HCT116 (cell line): Measurements from ENCODE around the gene MAML1. TPM values are rescaled to one million over a fixed set of nuclear protein-coding genes. Genes with fewer than 3 reads are reported as not detected.

Experiments used
- ATAC-seq: fragments of 200-7000 bp; cut with Tn5 transposase; 2 replicates; pipeline ENCODE4 v1.9.1; 2020; ENCODE audit warnings: mild to moderate bottlenecking, moderate library complexity
- BruUV-seq: library from RNA; stranded (reverse); fragments of 400-500 nt; replicated peaks from 2 replicates; lab custom pipeline; 2021; lab: Mats Ljungman, UMichigan
- CTCF ChIA-PET: fragments of 300-600 bp; sonication (Branson Sonifier 250); formaldehyde crosslinking; loops from one replicate; lab custom pipeline; 2021; ENCODE audit warnings: antibody characterized with exemption; lab: Charles Lee
- POLR2A ChIA-PET: fragments of 300-600, 350-600 bp; sonication (Branson Sonifier 250); formaldehyde crosslinking; loops from one replicate; lab custom pipeline; 2021; ENCODE audit warnings: antibody characterized with exemption; lab: Charles Lee
- RAD21 ChIA-PET, 2 experiments: fragments of 300-600 bp; sonication (Branson Sonifier 250); formaldehyde crosslinking; loops; one replicate each; lab custom pipeline; 2023; ENCODE audit warnings: low total read pairs in 2 of 2; ENCODE audit not compliant: uncharacterized antibody in 2 of 2, unreplicated experiment in 2 of 2, low non-redundant PET in 1 of 2; lab: Charles Lee
- DNase-seq: peaks from one replicate; pipeline ENCODE4 v3.0.0-alpha.2; 2010; ENCODE audit warnings: low read depth, low spot score
- H2AFZ ChIP-seq: fragments of 200-600 bp; shearing (Covaris generic), sonication (generic); 2 replicates; pipeline ENCODE4 v1.6.1; 2017; ENCODE audit warnings: low read depth, mixed run types, mixed read lengths, antibody characterized with exemption, low read length; ENCODE audit not compliant: poor library complexity, severe bottlenecking
- H3K27ac ChIP-seq: 2 replicates; pipeline ENCODE4 v1.5.1; 2012; ENCODE audit warnings: low read depth, low read length
- H3K27me3 ChIP-seq: fragments of 200-600 bp; sonication (generic); 2 replicates; pipeline ENCODE4 v1.6.1; 2016; ENCODE audit warnings: mixed run types, low read length, mixed read lengths; ENCODE audit not compliant: insufficient read depth
- H3K36me3 ChIP-seq, 2 experiments: fragments of 200-500 bp in 1 of 2; fragments of 200-600 bp in 1 of 2; sonication (Bioruptor generic) in 1 of 2; sonication (generic) in 1 of 2; 2 replicates each; pipeline versions ENCODE4 v1.5.1 to v1.6.1; 2014 to 2016; ENCODE audit warnings: low read length in 2 of 2, inconsistent platforms in 1 of 2, mixed read lengths in 1 of 2, mixed run types in 1 of 2; ENCODE audit not compliant: insufficient read depth in 2 of 2, control insufficient read depth in 1 of 2
- H3K4me1 ChIP-seq, 2 experiments: fragments of 200-600 bp in 1 of 2; sonication (generic) in 1 of 2; 2 replicates each; pipeline versions ENCODE4 v1.5.1 to v1.6.1; 2012 to 2017; ENCODE audit warnings: low read length in 2 of 2, inconsistent platforms in 1 of 2, mild to moderate bottlenecking in 1 of 2, mixed read lengths in 1 of 2, mixed run types in 1 of 2, moderate library complexity in 1 of 2; ENCODE audit not compliant: insufficient read depth in 2 of 2, control insufficient read depth in 1 of 2
- H3K4me2 ChIP-seq: fragments of 200-600 bp; sonication (generic); 2 replicates; pipeline ENCODE4 v1.6.1; 2017; ENCODE audit warnings: mixed run types, low read length, mixed read lengths
- H3K4me3 ChIP-seq, 2 experiments: fragments of 200-600 bp in 1 of 2; sonication (generic) in 1 of 2; replicated peaks in 1 of 2; 2 replicates each; pipeline ENCODE4 v1.5.1; 2011 to 2016; ENCODE audit warnings: low read length in 2 of 2, control low read depth in 1 of 2, low read depth in 1 of 2, mild to moderate bottlenecking in 1 of 2, mixed read lengths in 1 of 2, mixed run types in 1 of 2
- H3K79me2 ChIP-seq: fragments of 200-600 bp; sonication (generic); 2 replicates; pipeline ENCODE4 v1.6.1; 2017; ENCODE audit warnings: mild to moderate bottlenecking, mixed run types, low read length, moderate library complexity, mixed read lengths; ENCODE audit not compliant: insufficient read depth
- H3K9ac ChIP-seq: fragments of 200-600 bp; sonication (generic); 2 replicates; pipeline ENCODE4 v1.6.1; 2016; ENCODE audit warnings: low read length, mixed read lengths
- H3K9me2 ChIP-seq: fragments of 200-600 bp; sonication (generic), shearing (Covaris generic); 2 replicates; pipeline ENCODE4 v1.6.1; 2017; ENCODE audit warnings: mixed run types, mild to moderate bottlenecking, moderate library complexity; ENCODE audit not compliant: insufficient read depth
- H3K9me3 ChIP-seq, 2 experiments: fragments of 200-500 bp in 1 of 2; fragments of 200-600 bp in 1 of 2; sonication (Bioruptor generic) in 1 of 2; sonication (generic) in 1 of 2; 2 replicates each; pipeline ENCODE4 v1.6.1; 2014 to 2017; ENCODE audit warnings: low read length in 2 of 2, mixed read lengths in 2 of 2, inconsistent platforms in 1 of 2, low read depth in 1 of 2, mild to moderate bottlenecking in 1 of 2, mixed run types in 1 of 2, moderate library complexity in 1 of 2; ENCODE audit not compliant: control insufficient read depth in 1 of 2, insufficient read depth in 1 of 2
- H4K20me1 ChIP-seq: fragments of 200-600 bp; sonication (generic), shearing (Covaris generic); 2 replicates; pipeline ENCODE4 v1.6.1; 2017; ENCODE audit warnings: mixed run types, mild to moderate bottlenecking, moderate library complexity; ENCODE audit not compliant: insufficient read depth
- EGR1 ChIP-seq: IDR thresholded peaks from 2 replicates; pipeline ENCODE4 v1.6.1; 2012; ENCODE audit warnings: low read depth
- ELF1 ChIP-seq: IDR thresholded peaks from 2 replicates; pipeline ENCODE4 v1.6.1; 2012; ENCODE audit warnings: low read depth, borderline replicate concordance
- EZH2 ChIP-seq: fragments of 200-600 bp; sonication (generic); IDR thresholded peaks from 2 replicates; pipeline ENCODE4 v1.6.1; 2017; ENCODE audit warnings: antibody characterized with exemption, mixed run types
- FOSL1 ChIP-seq: IDR thresholded peaks from 2 replicates; pipeline ENCODE4 v1.6.1; 2012; ENCODE audit warnings: low read depth
- JUND ChIP-seq: IDR thresholded peaks from 2 replicates; pipeline ENCODE4 v1.6.1; 2012
- POLR2A ChIP-seq: IDR thresholded peaks from 2 replicates; pipeline ENCODE4 v1.7.0; 2011; ENCODE audit warnings: borderline replicate concordance; ENCODE audit not compliant: insufficient read depth, insufficient read length; ENCODE audit errors: extremely low read depth
- POLR2AphosphoS5 ChIP-seq: IDR thresholded peaks from 2 replicates; pipeline ENCODE4 v1.6.1; 2011; ENCODE audit warnings: mild to moderate bottlenecking, low read depth, low read length, moderate library complexity
- RAD21 ChIP-seq: IDR thresholded peaks from 2 replicates; pipeline ENCODE4 v1.6.1; 2012; ENCODE audit warnings: low read depth, mild to moderate bottlenecking
- REST ChIP-seq: IDR thresholded peaks from 2 replicates; pipeline ENCODE4 v1.6.1; 2012; ENCODE audit warnings: low read depth
- SIN3A ChIP-seq: IDR thresholded peaks from 2 replicates; pipeline ENCODE4 v1.6.1; 2012; ENCODE audit warnings: low read depth
- SP1 ChIP-seq: IDR thresholded peaks from 2 replicates; pipeline ENCODE4 v1.6.1; 2012; ENCODE audit warnings: low read depth
- SRF ChIP-seq: IDR thresholded peaks from 2 replicates; pipeline ENCODE4 v1.6.1; 2012; ENCODE audit warnings: low read depth
- TCF7L2 ChIP-seq: IDR thresholded peaks from 2 replicates; pipeline ENCODE4 v1.7.0; 2011; ENCODE audit warnings: borderline replicate concordance, inconsistent platforms; ENCODE audit not compliant: insufficient read depth, insufficient read length; ENCODE audit errors: extremely low read depth
- YY1 ChIP-seq: IDR thresholded peaks from 2 replicates; pipeline ENCODE4 v1.6.1; 2011; ENCODE audit warnings: low read length, low read depth, moderate library complexity, mild to moderate bottlenecking; ENCODE audit not compliant: insufficient replicate concordance; ENCODE audit errors: extremely low read depth
- ZBTB33 ChIP-seq: IDR thresholded peaks from 2 replicates; pipeline ENCODE4 v1.6.1; 2011; ENCODE audit warnings: mild to moderate bottlenecking, low read length, moderate library complexity; ENCODE audit not compliant: insufficient replicate concordance; ENCODE audit errors: extremely low read depth
- ZNF274 ChIP-seq: fragments of 200-500 bp; sonication (Bioruptor generic); IDR thresholded peaks from 2 replicates; pipeline ENCODE4 v1.6.1; 2014; ENCODE audit warnings: mild to moderate bottlenecking, low read depth, low read length, inconsistent platforms
- intact Hi-C: fragments of 100-400 bp; cut with micrococcal nuclease; formaldehyde crosslinking; loops from 2 replicates; pipeline ENCODE4 v1.10.0; 2022
- total RNA-seq: library from RNA; stranded (reverse); gene quantifications from one replicate; pipeline ENCODE4 v1.2.1, GENCODE V29; 2021; ENCODE audit not compliant: unreplicated experiment
- TF ChIP-seq, protein P1 (sequence below): IDR thresholded peaks from 2 replicates; pipeline ENCODE4 v1.6.1; 2012
- TF ChIP-seq, protein P2 (sequence below): IDR thresholded peaks from 2 replicates; pipeline ENCODE4 v1.6.1; 2012

Gene MAML1
- total RNA-seq, 1 experiment from 2014 or later: 29.5 TPM

GRCh38 chr5:179806250-179807048 lies 73.8 kb downstream of the MAML1 start, which contains the start of gene MGAT4B:
MGAT4B (minus strand) TSS chr5:179806866; CDS start chr5:179806583, 283 bp downstream.
- peak within 1 kb of the TSS; percentile 99 for H3K4me2 ChIP-seq
- no peaks in the 10 kb centered on the region for H3K36me3 ChIP-seq
- CTCF ChIA-PET: interaction anchor here (0.8 kb wide), 1 partner anchor 11 kb away, joined by 3 read pairs; no protein-coding TSS in a partner anchor
- H3K79me2 ChIP-seq: peaks cover 50% of the 10 kb centered on the region
- BruUV-seq: no TSS peak
- no peaks in the 10 kb centered on the region for H4K20me1 ChIP-seq
- RAD21 ChIA-PET: interaction anchor here in 1 of 2 experiments (1.1 kb wide), 1 partner anchor 14 kb away, joined by 3 read pairs; the partner anchor contains the start of gene SQSTM1
- H3K27ac ChIP-seq: peak within 1 kb of the TSS; percentile 99
- H2AFZ ChIP-seq: no peak within 1 kb of the TSS
- POLR2A ChIA-PET: interaction anchor here (0.6 to 2.8 kb wide), 4 partner anchors 9 to 886 kb away, joined by 3 to 9 read pairs (median 6); partner anchors contain the start of gene SQSTM1
- H3K27me3 ChIP-seq: no peaks in the 10 kb centered on the region
- peaks cover 38 to 57% of the 10 kb centered on the region in 2 experiments for H3K4me1 ChIP-seq
- intact Hi-C loops: loop anchor here (2.0 kb wide), 1 partner anchor 14 kb away; the partner anchor contains the start of gene SQSTM1
- no peak for DNase-seq
- H3K9me2 ChIP-seq: no peaks in the 10 kb centered on the region
- H3K9ac ChIP-seq: peak within 1 kb of the TSS; percentile 88
- peak; percentile 65 for ATAC-seq
- H3K9me3 ChIP-seq: no peaks in the 10 kb centered on the region
- peak within 1 kb of the TSS; percentile 71 to 92 for H3K4me3 ChIP-seq
- no peak for TF ChIP-seq FOSL1
- no peak for TF ChIP-seq SIN3A
- TF ChIP-seq ELF1: no peak
- TF ChIP-seq POLR2A: peak; percentile 68
- no peak for TF ChIP-seq EGR1
- TF ChIP-seq POLR2AphosphoS5: peak; percentile 85
- TF ChIP-seq ZNF274: no peak
- TF ChIP-seq YY1: peak; percentile 63
- TF ChIP-seq TCF7L2: peak; percentile 73
- no peak for TF ChIP-seq REST
- TF ChIP-seq RAD21: no peak
- TF ChIP-seq SP1: no peak
- TF ChIP-seq, protein P1, sequence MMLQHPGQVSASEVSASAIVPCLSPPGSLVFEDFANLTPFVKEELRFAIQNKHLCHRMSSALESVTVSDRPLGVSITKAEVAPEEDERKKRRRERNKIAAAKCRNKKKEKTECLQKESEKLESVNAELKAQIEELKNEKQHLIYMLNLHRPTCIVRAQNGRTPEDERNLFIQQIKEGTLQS: no peak
- TF ChIP-seq SRF: no peak
- TF ChIP-seq, protein P2, sequence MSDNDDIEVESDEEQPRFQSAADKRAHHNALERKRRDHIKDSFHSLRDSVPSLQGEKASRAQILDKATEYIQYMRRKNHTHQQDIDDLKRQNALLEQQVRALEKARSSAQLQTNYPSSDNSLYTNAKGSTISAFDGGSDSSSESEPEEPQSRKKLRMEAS: no peak
- peak; percentile 27 for TF ChIP-seq ZBTB33
- TF ChIP-seq EZH2: no peak
- TF ChIP-seq JUND: no peak
